Testis (tissue), 2 donors: ENCODE data around the gene CTXND1.

Experiments used
- CTCF ChIP-seq, 3 experiments: fragments of 450-650 bp in 2 of 3; fragments of 200-600 bp in 1 of 3; sonication (generic) in 1 of 3; IDR thresholded peaks; one replicate each; pipeline ENCODE4 v1.5.1; 2016 to 2019; ENCODE audit warnings: antibody characterized with exemption in 3 of 3, mild to moderate bottlenecking in 2 of 3, moderate library complexity in 1 of 3
- POLR2A ChIP-seq: fragments of 450-650 bp; IDR thresholded peaks from one replicate; pipeline ENCODE4 v1.6.1; 2017; ENCODE audit warnings: antibody characterized with exemption, mild to moderate bottlenecking, moderate library complexity

- TF ChIP-seq CTCF (IDR thresholded peaks at IDR 0.05) = no peak
- TF ChIP-seq POLR2A = no peak
Measured at GRCh38 chr15:80186066-80186465, 65.9 kb downstream of the CTXND1 start.
